Colonic mucosa (tissue), 4 donors: ENCODE results near the gene PRELID2. TPM values are rescaled to one million over a fixed set of nuclear protein-coding genes. Genes with fewer than 3 reads are reported as not detected.

Source experiments
- DNase-seq: peaks from one replicate; pipeline ENCODE4 v3.0.0-alpha.2; 2020
- H3K27ac ChIP-seq: fragments of 200-600 bp; one replicate; pipeline ENCODE4 v1.8.0; 2021
- H3K27me3 ChIP-seq: fragments of 200-600 bp; one replicate; pipeline ENCODE4 v1.8.0; 2021
- H3K36me3 ChIP-seq: fragments of 200-600 bp; one replicate; pipeline ENCODE4 v1.8.0; 2021
- H3K4me1 ChIP-seq: fragments of 200-600 bp; one replicate; pipeline ENCODE4 v1.8.0; 2021; ENCODE audit warnings: mild to moderate bottlenecking
- H3K4me3 ChIP-seq: fragments of 200-600 bp; one replicate; pipeline ENCODE4 v1.8.0; 2021
- H3K9ac ChIP-seq, 2 donors: one replicate each; pipeline ENCODE4 v1.7.0; 2013; ENCODE audit warnings: control low read depth in 2 of 2, low read depth in 2 of 2, low read length in 2 of 2
- H3K9me3 ChIP-seq: fragments of 200-600 bp; one replicate; pipeline ENCODE4 v1.8.0; 2021
- intact Hi-C: fragments of 100-400 bp; cut with DNase I; formaldehyde crosslinking; loops from one replicate; pipeline ENCODE4 v1.14.1; 2022
- total RNA-seq, 2 donors: library from RNA; stranded (reverse); fragmentation: NEBNext Ultra II Directional in 1 of 2; extraction: Animal tissue kit (Norgen Biotek cat#: 25700) in 1 of 2; gene quantifications; one replicate each; pipeline ENCODE4 v1.2.1, GENCODE V29; 2021
- TF ChIP-seq, protein P1 (sequence below): fragments of 200-600 bp; IDR thresholded peaks from one replicate; pipeline ENCODE4 v1.8.0; 2022; ENCODE audit warnings: antibody characterized with exemption, mild to moderate bottlenecking
- donor health status: healthy.
- donor health status: DM: no; HTN: no; CAD: no.
- donor health status: DM: no; HTN: no; CAD: no.

PRELID2 gene
- total RNA-seq, 2 donors from 2014 or later: 96.2 to 105 TPM

DNA sequence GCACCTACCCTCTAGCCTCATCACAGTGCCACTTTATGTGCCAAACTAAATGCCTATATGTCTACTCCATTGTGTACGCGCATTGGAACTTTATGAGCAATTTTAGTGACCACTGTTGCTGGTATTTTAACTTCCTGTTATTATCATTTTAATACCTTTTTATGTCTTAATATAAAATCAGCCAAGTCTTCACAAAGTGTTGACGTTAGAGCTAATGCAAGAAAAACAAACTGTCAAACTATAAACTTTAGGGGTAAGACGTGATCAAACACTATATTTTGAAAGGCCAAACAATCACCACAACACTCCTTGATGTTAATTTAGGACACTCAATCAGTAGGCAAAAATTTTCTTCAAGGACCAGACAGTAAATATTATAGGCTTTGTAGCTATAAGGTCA, 73.9 kb downstream of the PRELID2 start:
- H3K36me3 ChIP-seq: no peaks in the 10 kb centered on the region
- intact Hi-C loops: no loop called here

DNA sequence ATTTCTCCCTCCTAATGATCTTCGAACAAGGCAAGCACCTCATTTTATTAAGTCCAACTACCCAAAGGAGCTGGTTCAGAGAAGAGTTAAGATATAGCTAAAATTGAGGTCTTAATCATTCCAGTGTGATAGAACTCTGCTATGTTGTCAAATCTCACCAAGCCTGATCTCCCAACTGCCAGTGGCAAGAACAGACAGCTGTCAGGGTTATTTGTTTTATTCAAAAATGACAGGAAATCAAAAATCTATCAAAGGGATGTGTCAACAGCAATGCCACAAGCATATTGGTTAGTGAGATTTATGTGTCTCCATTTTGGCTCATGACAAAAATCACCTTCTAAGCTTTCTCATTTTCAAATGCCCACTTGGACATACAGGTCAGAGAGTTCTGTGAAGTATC, 74.5 kb downstream of the PRELID2 start:
- no peak overlapping the region for H3K27ac ChIP-seq
- intact Hi-C loops: no loop called here

More for the DNA sequence above, 73.9 kb downstream of the PRELID2 start:
- Histone ChIP-seq H3K4me3 (no peak overlapping the region), H3K9ac (no peak overlapping the region), H3K9me3 (no peaks in the 10 kb centered on the region), H3K4me1 (no peaks in the 10 kb centered on the region), H3K27me3 (no peaks in the 10 kb centered on the region), H3K27ac (no peak overlapping the region)
- no peak for DNase-seq
- TF ChIP-seq, protein P1, sequence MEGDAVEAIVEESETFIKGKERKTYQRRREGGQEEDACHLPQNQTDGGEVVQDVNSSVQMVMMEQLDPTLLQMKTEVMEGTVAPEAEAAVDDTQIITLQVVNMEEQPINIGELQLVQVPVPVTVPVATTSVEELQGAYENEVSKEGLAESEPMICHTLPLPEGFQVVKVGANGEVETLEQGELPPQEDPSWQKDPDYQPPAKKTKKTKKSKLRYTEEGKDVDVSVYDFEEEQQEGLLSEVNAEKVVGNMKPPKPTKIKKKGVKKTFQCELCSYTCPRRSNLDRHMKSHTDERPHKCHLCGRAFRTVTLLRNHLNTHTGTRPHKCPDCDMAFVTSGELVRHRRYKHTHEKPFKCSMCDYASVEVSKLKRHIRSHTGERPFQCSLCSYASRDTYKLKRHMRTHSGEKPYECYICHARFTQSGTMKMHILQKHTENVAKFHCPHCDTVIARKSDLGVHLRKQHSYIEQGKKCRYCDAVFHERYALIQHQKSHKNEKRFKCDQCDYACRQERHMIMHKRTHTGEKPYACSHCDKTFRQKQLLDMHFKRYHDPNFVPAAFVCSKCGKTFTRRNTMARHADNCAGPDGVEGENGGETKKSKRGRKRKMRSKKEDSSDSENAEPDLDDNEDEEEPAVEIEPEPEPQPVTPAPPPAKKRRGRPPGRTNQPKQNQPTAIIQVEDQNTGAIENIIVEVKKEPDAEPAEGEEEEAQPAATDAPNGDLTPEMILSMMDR: no peak

DNA sequence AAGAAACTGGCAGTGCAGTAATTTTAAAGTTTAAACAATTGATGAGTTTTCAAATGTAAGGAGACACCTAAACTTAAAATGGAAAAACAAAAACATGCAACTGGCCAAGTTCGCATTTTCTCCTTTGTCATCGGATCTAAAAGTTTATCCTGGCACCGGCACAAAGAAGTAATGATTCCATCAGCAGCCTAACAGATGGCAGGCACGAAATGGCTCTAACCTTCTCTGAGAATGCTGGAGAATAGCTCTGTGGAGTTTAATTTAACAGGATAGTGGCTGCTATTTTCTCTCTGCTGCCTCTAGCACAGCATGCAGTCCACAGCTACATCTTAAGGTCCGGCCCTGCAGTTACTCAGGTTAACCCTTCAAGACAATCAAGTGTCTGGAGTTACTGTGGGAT, 82.2 kb downstream of the PRELID2 start:
- DNase-seq: no peak
- no peak overlapping the region for H3K4me3 ChIP-seq
- H3K27me3 ChIP-seq: no peaks in the 10 kb centered on the region
- H3K4me1 ChIP-seq: no peaks in the 10 kb centered on the region
- H3K36me3 ChIP-seq: no peaks in the 10 kb centered on the region
- intact Hi-C loops: no loop called here
- TF ChIP-seq, protein P1: no peak
- H3K27ac ChIP-seq: no peak overlapping the region
- H3K9ac ChIP-seq: no peak overlapping the region
- no peaks in the 10 kb centered on the region for H3K9me3 ChIP-seq

More for the DNA sequence above, 74.5 kb downstream of the PRELID2 start:
- Histone ChIP-seq H3K9ac (no peak overlapping the region), H3K27me3 (no peaks in the 10 kb centered on the region), H3K36me3 (no peaks in the 10 kb centered on the region), H3K9me3 (no peaks in the 10 kb centered on the region), H3K4me3 (no peak overlapping the region), H3K4me1 (no peaks in the 10 kb centered on the region)
- no peak for DNase-seq
- TF ChIP-seq, protein P1: no peak

DNA sequence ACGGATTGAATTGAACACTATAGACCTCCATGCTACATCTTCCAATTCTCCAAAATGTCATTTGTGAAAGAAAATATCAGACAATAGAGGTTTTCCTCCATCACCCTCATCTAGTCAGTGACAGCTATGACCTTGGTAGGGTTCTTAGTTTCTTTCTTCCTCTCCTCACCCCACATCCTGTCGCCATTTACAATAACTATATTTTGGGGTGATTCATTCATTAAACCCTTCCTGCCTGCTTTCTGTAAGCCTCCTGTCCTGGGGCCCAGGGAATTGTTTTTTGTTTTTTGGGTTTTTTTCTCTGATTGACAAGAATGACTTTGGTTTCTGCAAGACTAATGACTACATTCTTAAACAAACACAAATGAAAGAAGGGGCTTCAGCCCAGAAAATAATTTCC, 82.6 kb downstream of the PRELID2 start:
- TF ChIP-seq, protein P1: no peak
- intact Hi-C loops: no loop called here
- Histone ChIP-seq H3K36me3 (no peaks in the 10 kb centered on the region), H3K9ac (no peak overlapping the region), H3K9me3 (no peaks in the 10 kb centered on the region), H3K27ac (no peak overlapping the region), H3K4me1 (no peaks in the 10 kb centered on the region), H3K4me3 (no peak overlapping the region), H3K27me3 (no peaks in the 10 kb centered on the region)
- no peak for DNase-seq

DNA sequence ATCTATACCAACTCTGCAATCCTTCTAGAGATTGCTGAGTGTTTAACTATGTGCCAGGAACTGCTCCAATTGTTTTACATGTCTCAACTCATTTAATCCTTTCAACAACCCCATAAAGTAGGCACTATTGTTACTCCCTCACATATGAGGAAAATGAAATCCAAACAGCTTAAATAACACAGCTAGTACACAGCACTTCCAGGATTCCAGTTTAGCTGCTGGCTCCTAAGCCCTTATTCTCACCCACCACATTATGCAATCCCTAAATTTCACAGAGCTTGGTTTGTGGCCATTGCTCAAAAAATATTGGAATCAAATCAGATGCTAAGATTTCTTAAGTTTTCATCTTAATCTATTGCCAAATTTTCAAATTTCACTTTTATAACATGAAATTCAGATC, 84.9 kb downstream of the PRELID2 start:
- H3K4me3 ChIP-seq: no peak overlapping the region
- no peak overlapping the region for H3K9ac ChIP-seq
- no peaks in the 10 kb centered on the region for H3K27me3 ChIP-seq
- intact Hi-C loops: no loop called here
- DNase-seq: no peak
- no peak overlapping the region for H3K27ac ChIP-seq
- H3K9me3 ChIP-seq: no peaks in the 10 kb centered on the region
- no peaks in the 10 kb centered on the region for H3K4me1 ChIP-seq
- H3K36me3 ChIP-seq: no peaks in the 10 kb centered on the region
- TF ChIP-seq, protein P1: no peak
